ENCODE measurements around the gene GEMIN7. TPM values are rescaled to one million over a fixed set of nuclear protein-coding genes. Genes with fewer than 3 reads are reported as not detected.
A peak's percentile ranks its signal among the peaks of the same experiment; 100 is the strongest.
"Not testable (repeated sequence)": the region's sequence is repeated elsewhere in the genome, so short reads cannot be mapped to it uniquely, and the experiment has no call there.

GEMIN7 gene
- total RNA-seq, 2 donors from 2014 or later, result 8.8 TPM

DNA sequence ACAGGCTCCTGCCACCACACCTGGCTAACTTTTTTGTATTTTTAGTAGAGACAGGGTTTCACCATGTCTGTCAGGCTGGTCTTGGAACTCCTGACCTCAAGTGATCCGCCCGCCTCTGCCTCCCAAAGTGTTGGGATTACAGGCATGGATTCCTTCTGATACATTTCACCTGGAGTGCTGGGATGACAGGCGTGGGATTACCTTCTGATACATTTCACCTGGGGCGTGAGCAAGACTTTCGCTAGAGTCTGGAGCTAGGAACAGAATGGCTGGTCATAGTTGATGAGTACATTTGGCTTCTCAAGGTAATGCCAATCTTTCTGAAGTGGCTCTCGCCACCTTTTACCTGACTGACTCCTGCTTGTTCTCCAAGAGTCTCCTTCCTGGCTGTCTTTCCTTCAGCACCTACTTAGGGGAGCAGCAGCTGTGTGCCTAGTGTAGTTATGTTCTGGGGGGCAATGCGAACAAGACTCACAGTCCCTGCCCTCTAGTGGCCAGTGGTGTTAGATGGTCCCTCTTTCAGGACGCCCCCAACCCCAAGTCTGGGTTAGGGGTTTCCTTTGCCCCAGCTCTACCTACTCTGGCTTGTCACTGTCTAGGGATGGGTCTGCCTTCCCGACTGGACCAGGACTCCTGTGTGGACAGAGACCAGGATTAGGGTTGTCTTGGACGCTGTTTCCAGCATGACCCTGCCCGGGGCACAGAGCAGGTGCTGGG is 33.2 kb downstream of the GEMIN7 start:
- Mint-ChIP-seq H3K36me3 (ENCODE audit: low read depth) (no peaks in the 10 kb centered on the region), H3K4me1 (peaks cover 23% of the 10 kb centered on the region), H3K27ac (no peak overlapping the region), H3K4me3 (no peak overlapping the region), H3K27me3 (no peaks in the 10 kb centered on the region)
- no peak for DNase-seq
- no peaks in the 10 kb centered on the region for H3K9me3 ChIP-seq (ENCODE audit: control insufficient read depth, low read length, poor library complexity, severe bottlenecking)
- no peak for ATAC-seq

GRCh38 chr19:45113628-45114027 is 34.6 kb downstream of the GEMIN7 start:
- no peak for ATAC-seq
- Mint-ChIP-seq H3K27ac (no peak overlapping the region), H3K27me3 (no peaks in the 10 kb centered on the region), H3K36me3 (ENCODE audit: low read depth) (no peaks in the 10 kb centered on the region), H3K4me1 (peaks cover 29% of the 10 kb centered on the region), H3K4me3 (no peak overlapping the region)
- H3K9me3 ChIP-seq (ENCODE audit: control insufficient read depth, low read length, poor library complexity, severe bottlenecking), result no peaks in the 10 kb centered on the region
- no peak for DNase-seq

- DNase-seq (no peak), ATAC-seq (no peak)
- Mint-ChIP-seq H3K4me3 (no peak overlapping the region), H3K4me1 (peaks cover 29% of the 10 kb centered on the region), H3K27me3 (no peaks in the 10 kb centered on the region), H3K27ac (no peak overlapping the region), H3K36me3 (ENCODE audit: low read depth) (no peaks in the 10 kb centered on the region)
- H3K9me3 ChIP-seq (ENCODE audit: control insufficient read depth, low read length, poor library complexity, severe bottlenecking), result no peaks in the 10 kb centered on the region
These were observed 35.1 kb downstream of the GEMIN7 start for GRCh38 chr19:45114116-45114515.

GRCh38 chr19:45115809-45116615 is 37.0 kb downstream of the GEMIN7 start:
- DNase-seq, result no peak
- H3K9me3 ChIP-seq (ENCODE audit: control insufficient read depth, low read length, poor library complexity, severe bottlenecking), result no peaks in the 10 kb centered on the region
- no peak for ATAC-seq
- H3K27ac Mint-ChIP-seq, result peak overlapping the region; percentile 89
- peak overlapping the region; percentile 21 for H3K4me3 Mint-ChIP-seq
- H3K4me1 Mint-ChIP-seq, result peaks cover 35% of the 10 kb centered on the region
- H3K36me3 Mint-ChIP-seq (ENCODE audit: low read depth), result no peaks in the 10 kb centered on the region
- H3K27me3 Mint-ChIP-seq, result no peaks in the 10 kb centered on the region

DNA sequence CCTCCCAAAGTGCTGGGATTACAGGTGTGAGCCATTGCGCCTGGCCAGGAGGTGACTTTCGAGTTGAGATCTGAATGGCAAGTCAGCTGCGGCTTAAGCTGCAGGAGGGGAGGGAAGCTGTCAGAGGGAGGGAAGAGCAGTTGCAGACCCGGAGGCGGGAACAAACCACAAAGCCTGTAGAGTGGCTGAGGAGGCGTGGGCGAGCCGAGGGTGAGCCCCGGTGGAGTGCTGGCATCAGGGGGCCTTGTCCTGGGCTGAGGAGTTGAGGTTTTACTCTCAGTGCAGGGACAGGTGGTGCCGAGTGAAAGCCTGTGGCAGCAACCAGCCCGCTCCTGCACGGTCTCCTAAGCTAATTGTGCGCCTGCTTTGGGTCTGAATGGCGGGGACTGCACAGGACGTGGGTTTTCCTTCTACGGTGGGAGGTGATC is 38.1 kb downstream of the GEMIN7 start:
- H3K4me3 Mint-ChIP-seq, result peak overlapping the region; percentile 85
- H3K36me3 Mint-ChIP-seq (ENCODE audit: low read depth), result no peaks in the 10 kb centered on the region
- ATAC-seq, result peak; percentile 68
- H3K27me3 Mint-ChIP-seq, result no peaks in the 10 kb centered on the region
- H3K9me3 ChIP-seq (ENCODE audit: control insufficient read depth, low read length, poor library complexity, severe bottlenecking), result no peaks in the 10 kb centered on the region
- no peak for DNase-seq
- H3K27ac Mint-ChIP-seq, result peak overlapping the region; percentile 89
- peaks cover 43% of the 10 kb centered on the region for H3K4me1 Mint-ChIP-seq

DNA sequence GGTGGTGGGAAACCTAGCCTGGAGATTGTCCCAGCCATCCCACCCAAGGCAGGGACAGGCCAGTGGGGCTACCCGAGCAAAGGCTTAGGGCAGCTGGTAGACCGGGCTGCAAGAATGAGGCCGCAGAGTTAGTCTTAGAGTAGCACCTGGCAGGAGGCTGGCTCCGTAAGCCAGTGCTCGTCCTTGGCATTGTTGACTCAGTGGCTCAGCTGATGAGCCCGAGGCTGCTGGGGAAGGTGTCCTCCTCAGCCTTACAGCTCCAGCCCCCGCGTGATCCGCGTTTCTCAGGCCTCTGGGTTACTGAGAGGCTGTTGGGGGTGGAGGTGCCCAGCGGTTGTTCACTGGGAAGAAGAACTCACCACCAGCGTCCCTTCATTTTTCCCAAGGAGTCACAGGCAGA is 38.6 kb downstream of the GEMIN7 start:
- no peaks in the 10 kb centered on the region for H3K9me3 ChIP-seq (ENCODE audit: control insufficient read depth, low read length, poor library complexity, severe bottlenecking)
- Mint-ChIP-seq H3K4me3 (peak overlapping the region; percentile 49), H3K27ac (peak overlapping the region; percentile 89), H3K4me1 (peaks cover 46% of the 10 kb centered on the region), H3K36me3 (ENCODE audit: low read depth) (no peaks in the 10 kb centered on the region), H3K27me3 (no peaks in the 10 kb centered on the region)
- no peak for ATAC-seq
- DNase-seq, result no peak

- Mint-ChIP-seq H3K4me3 (peak overlapping the region; percentile 49), H3K36me3 (ENCODE audit: low read depth) (no peaks in the 10 kb centered on the region), H3K27ac (peak overlapping the region; percentile 89), H3K27me3 (no peaks in the 10 kb centered on the region), H3K4me1 (peaks cover 46% of the 10 kb centered on the region)
- DNase-seq (no peak), ATAC-seq (no peak)
- H3K9me3 ChIP-seq (ENCODE audit: control insufficient read depth, low read length, poor library complexity, severe bottlenecking), result no peaks in the 10 kb centered on the region
These were observed 39.0 kb downstream of the GEMIN7 start for GRCh38 chr19:45118106-45118505.

- H3K9me3 ChIP-seq (ENCODE audit: control insufficient read depth, low read length, poor library complexity, severe bottlenecking); H3K27me3 Mint-ChIP-seq; H3K36me3 Mint-ChIP-seq (ENCODE audit: low read depth); ATAC-seq; H3K27ac Mint-ChIP-seq; DNase-seq: not testable (repeated sequence)
- peaks cover 47% of the 10 kb centered on the region for H3K4me1 Mint-ChIP-seq
- H3K4me3 Mint-ChIP-seq, result peak overlapping the region; percentile 50
These were observed 39.7 kb downstream of the GEMIN7 start for GRCh38 chr19:45118591-45119355.

GRCh38 chr19:45119582-45119981 is 40.5 kb downstream of the GEMIN7 start:
- no peak for DNase-seq
- Mint-ChIP-seq H3K4me3 (no peak overlapping the region), H3K27ac (no peak overlapping the region)

GRCh38 chr19:45121827-45122345 is 42.8 kb downstream of the GEMIN7 start:
- Mint-ChIP-seq H3K36me3 (ENCODE audit: low read depth) (no peaks in the 10 kb centered on the region), H3K27ac (peak overlapping the region; percentile 69), H3K27me3 (no peaks in the 10 kb centered on the region), H3K4me1 (peaks cover 41% of the 10 kb centered on the region), H3K4me3 (no peak overlapping the region)
- no peak for DNase-seq
- ATAC-seq, result no peak
- no peaks in the 10 kb centered on the region for H3K9me3 ChIP-seq (ENCODE audit: control insufficient read depth, low read length, poor library complexity, severe bottlenecking)

More at GRCh38 chr19:45119582-45119981, 40.5 kb downstream of the GEMIN7 start:
- Mint-ChIP-seq H3K36me3 (ENCODE audit: low read depth) (no peaks in the 10 kb centered on the region), H3K27me3 (no peaks in the 10 kb centered on the region), H3K4me1 (peaks cover 50% of the 10 kb centered on the region)
- no peak for ATAC-seq
- no peaks in the 10 kb centered on the region for H3K9me3 ChIP-seq (ENCODE audit: control insufficient read depth, low read length, poor library complexity, severe bottlenecking)

- no peaks in the 10 kb centered on the region for H3K36me3 Mint-ChIP-seq (ENCODE audit: low read depth)
- no peaks in the 10 kb centered on the region for H3K9me3 ChIP-seq (ENCODE audit: control insufficient read depth, low read length, poor library complexity, severe bottlenecking)
- DNase-seq, result no peak
- H3K4me1 Mint-ChIP-seq, result peaks cover 34% of the 10 kb centered on the region
- H3K27ac Mint-ChIP-seq, result peak overlapping the region; percentile 69
- no peaks in the 10 kb centered on the region for H3K27me3 Mint-ChIP-seq
- ATAC-seq, result no peak
- H3K4me3 Mint-ChIP-seq, result no peak overlapping the region
These were observed 43.8 kb downstream of the GEMIN7 start for GRCh38 chr19:45122832-45123231.

DNA sequence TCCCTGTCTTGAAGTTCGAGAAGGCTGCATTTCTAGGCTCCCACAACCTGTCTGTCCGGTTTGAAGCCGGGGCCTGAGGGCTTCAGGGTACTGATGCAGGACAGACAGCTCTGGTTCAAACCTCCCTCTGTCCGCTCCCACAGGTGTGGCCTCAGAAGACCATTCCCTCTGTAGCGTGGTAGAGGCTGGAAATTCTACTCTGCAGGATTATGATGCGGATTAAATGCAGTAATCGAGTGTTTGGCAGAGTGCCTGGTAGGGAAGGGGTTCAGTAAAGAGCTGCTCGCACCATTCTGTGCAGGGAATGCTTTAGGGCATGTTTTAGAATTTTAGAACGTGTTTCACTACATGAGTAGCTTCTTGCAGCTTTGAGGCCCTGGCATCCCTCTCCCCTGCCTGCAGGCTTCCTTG is 44.4 kb downstream of the GEMIN7 start:
- ATAC-seq (no peak), DNase-seq (no peak)
- peaks cover 32% of the 10 kb centered on the region for H3K4me1 Mint-ChIP-seq
- no peaks in the 10 kb centered on the region for H3K9me3 ChIP-seq (ENCODE audit: control insufficient read depth, low read length, poor library complexity, severe bottlenecking)
- no peaks in the 10 kb centered on the region for H3K36me3 Mint-ChIP-seq (ENCODE audit: low read depth)
- no peak overlapping the region for H3K4me3 Mint-ChIP-seq
- H3K27ac Mint-ChIP-seq, result peak overlapping the region; percentile 19
- H3K27me3 Mint-ChIP-seq, result no peaks in the 10 kb centered on the region

- Mint-ChIP-seq H3K36me3 (ENCODE audit: low read depth) (no peaks in the 10 kb centered on the region), H3K27me3 (no peaks in the 10 kb centered on the region), H3K4me3 (no peak overlapping the region), H3K27ac (peak overlapping the region; percentile 19), H3K4me1 (peaks cover 27% of the 10 kb centered on the region)
- no peaks in the 10 kb centered on the region for H3K9me3 ChIP-seq (ENCODE audit: control insufficient read depth, low read length, poor library complexity, severe bottlenecking)
- ATAC-seq (no peak), DNase-seq (no peak)
These were observed 45.0 kb downstream of the GEMIN7 start for GRCh38 chr19:45124021-45124420.
